Thyroid gland (tissue), 4 donors: ENCODE data around the gene TMBIM6. TPM values are rescaled to one million over a fixed set of nuclear protein-coding genes. Genes with fewer than 3 reads are reported as not detected.
A peak's percentile ranks its signal among the peaks of the same experiment; 100 is the strongest.

Experiments
- DNase-seq, 2 donors: peaks; one replicate each; pipeline ENCODE4 v3.0.0-alpha.2; 2019
- H3K27ac ChIP-seq, 3 donors: fragments of 200-600 bp; sonication (generic); 1 replicate in 2 of 3; 2 replicates in 1 of 3; pipeline ENCODE4 v1.5.1; 2016 to 2019; ENCODE audit warnings: mild to moderate bottlenecking in 1 of 3, moderate library complexity in 1 of 3
- H3K27me3 ChIP-seq: fragments of 200-600 bp; sonication (generic); one replicate; pipeline ENCODE4 v1.5.1; 2019
- H3K36me3 ChIP-seq, 2 donors: fragments of 200-600 bp; sonication (generic); one replicate each; pipeline ENCODE4 v1.5.1; 2016 to 2019
- H3K4me1 ChIP-seq, 2 donors: fragments of 200-600 bp; sonication (generic); one replicate each; pipeline ENCODE4 v1.5.1; 2017 to 2019
- H3K4me3 ChIP-seq, 3 donors: fragments of 200-600 bp; sonication (generic); replicated peaks in 1 of 3; 1 replicate in 2 of 3; 2 replicates in 1 of 3; pipeline ENCODE4 v1.5.1; 2016; ENCODE audit warnings: mild to moderate bottlenecking in 1 of 3
- H3K9me3 ChIP-seq: fragments of 200-600 bp; sonication (generic); one replicate; pipeline ENCODE4 v1.5.1; 2017
- CTCF ChIP-seq, 6 experiments: fragments of 200-600 bp in 3 of 6; fragments of 450-650 bp in 3 of 6; sonication (generic) in 3 of 6; IDR thresholded peaks; one replicate each; pipeline ENCODE4 v1.5.1; 2016 to 2019; ENCODE audit warnings: antibody characterized with exemption in 6 of 6, mild to moderate bottlenecking in 2 of 6, inconsistent platforms in 1 of 6, moderate library complexity in 1 of 6
- POLR2A ChIP-seq, 2 donors: fragments of 450-650 bp; IDR thresholded peaks; one replicate each; pipeline ENCODE4 v1.6.1; 2017; ENCODE audit warnings: antibody characterized with exemption in 2 of 2, mild to moderate bottlenecking in 2 of 2, moderate library complexity in 1 of 2
- WGBS, 2 donors: methylation state at CpG; one replicate each; pipeline ENCODE4 v1.1.5; 2017; 5-methylcytosine and 5-hydroxymethylcytosine counted together
- intact Hi-C: fragments of 100-400 bp; cut with DNase I; formaldehyde crosslinking; loops from one replicate; pipeline ENCODE4 v1.15.1; 2023
- total RNA-seq, 4 donors: library from RNA; depleted of rRNA; stranded (reverse); fragments of >200 nt; gene quantifications; one replicate each; pipeline ENCODE4 v1.2.3, GENCODE V29; 2016

The TMBIM6 gene
- total RNA-seq, 4 donors from 2014 or later: 745 to 1,019 (median 804) TPM

GRCh38 chr12:49808686-49809380 is 67.5 kb downstream of the TMBIM6 start:
- no peaks in the 10 kb centered on the region for H3K9me3 ChIP-seq
- H3K27ac ChIP-seq: peak overlapping the region in 2 of 3 donors; percentile 22 to 36
- peaks cover 0 to 22% of the 10 kb centered on the region in 2 donors for H3K4me1 ChIP-seq
- 65 to 81% methylated on average over 8 to 13 of the region's 14 CpGs for WGBS, 2 donors
- H3K36me3 ChIP-seq: peaks cover 5 to 13% of the 10 kb centered on the region in 2 donors
- peak in 1 of 2 donors; percentile 11 for DNase-seq
- TF ChIP-seq POLR2A (IDR thresholded peaks at IDR 0.05) (no peak), CTCF (IDR thresholded peaks at IDR 0.05) (no peak)
- intact Hi-C loops: no loop called here
- no peaks in the 10 kb centered on the region for H3K27me3 ChIP-seq
- no peak overlapping the region for H3K4me3 ChIP-seq

DNA sequence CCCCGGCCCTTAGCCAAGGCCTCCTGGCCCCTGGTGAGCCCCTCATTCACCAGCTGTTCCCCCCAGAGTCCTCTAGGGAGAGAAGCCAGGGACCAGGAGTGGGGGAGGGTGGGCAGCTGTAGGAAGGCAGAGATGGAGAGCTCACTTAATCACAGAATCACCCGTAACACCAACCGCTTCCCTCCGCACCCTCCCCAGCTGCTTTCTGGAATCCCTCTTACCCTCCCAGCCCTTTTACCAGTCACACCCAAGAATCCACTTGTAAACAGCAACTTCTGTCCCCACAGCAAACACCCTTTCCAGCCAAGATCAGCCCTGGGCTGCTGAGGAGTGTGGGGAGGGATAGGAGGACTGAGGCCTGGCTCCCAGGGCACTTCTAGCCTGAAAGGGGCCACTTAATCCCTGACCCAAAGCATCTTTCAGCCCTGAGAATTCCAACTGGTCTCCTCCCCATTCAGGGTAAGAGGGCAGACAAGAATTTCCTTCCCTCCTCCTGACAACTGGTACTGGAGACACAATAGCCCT is 68.1 kb downstream of the TMBIM6 start:
- H3K4me1 ChIP-seq: peaks cover 0 to 22% of the 10 kb centered on the region in 2 donors
- 55 to 69% methylated on average over 4 of the region's 4 CpGs for WGBS, 2 donors
- H3K36me3 ChIP-seq: peaks cover 4 to 12% of the 10 kb centered on the region in 2 donors
- intact Hi-C loops: no loop called here
- H3K27me3 ChIP-seq: no peaks in the 10 kb centered on the region
- peak overlapping the region in 2 of 3 donors; percentile 22 to 36 for H3K27ac ChIP-seq
- no peak for DNase-seq
- TF ChIP-seq CTCF (IDR thresholded peaks at IDR 0.05) (no peak), POLR2A (IDR thresholded peaks at IDR 0.05) (no peak)
- no peak overlapping the region for H3K4me3 ChIP-seq
- no peaks in the 10 kb centered on the region for H3K9me3 ChIP-seq

GRCh38 chr12:49809906-49810389 is 68.6 kb downstream of the TMBIM6 start:
- no peak for DNase-seq
- TF ChIP-seq POLR2A (IDR thresholded peaks at IDR 0.05): no peak
- TF ChIP-seq CTCF (IDR thresholded peaks at IDR 0.05): no peak
- WGBS, 2 donors: 55 to 56% methylated on average over 8 to 9 of the region's 9 CpGs
- Histone ChIP-seq H3K9me3 (no peaks in the 10 kb centered on the region), H3K4me3 (no peak overlapping the region), H3K36me3 (peaks cover 0 to 7% of the 10 kb centered on the region in 2 donors), H3K27me3 (no peaks in the 10 kb centered on the region), H3K4me1 (peaks cover 0 to 22% of the 10 kb centered on the region in 2 donors), H3K27ac (peak overlapping the region in 1 of 3 donors; percentile 36)
- intact Hi-C loops: no loop called here

DNA sequence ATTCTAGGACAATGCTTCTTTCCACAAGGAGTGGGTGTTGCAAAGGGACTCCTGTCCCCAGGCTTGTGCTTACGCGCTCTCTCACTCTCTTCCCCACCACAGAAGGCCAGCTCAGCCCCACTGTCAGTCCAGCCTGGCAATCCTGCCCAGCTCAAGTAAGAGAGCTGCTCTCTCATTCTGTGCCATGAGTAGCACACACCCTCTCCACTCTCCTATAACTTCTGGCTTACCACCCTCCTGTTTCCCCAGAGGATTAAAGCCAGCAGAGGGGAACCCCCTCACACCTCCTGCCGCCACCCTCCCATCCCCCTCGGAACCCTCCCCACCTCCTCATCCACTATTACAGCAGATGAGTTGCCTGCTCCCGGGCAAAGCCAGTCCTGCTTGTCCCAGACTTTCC is 69.8 kb downstream of the TMBIM6 start:
- intact Hi-C loops: no loop called here
- Histone ChIP-seq H3K27ac (no peak overlapping the region), H3K36me3 (no peaks in the 10 kb centered on the region), H3K9me3 (no peaks in the 10 kb centered on the region), H3K4me3 (no peak overlapping the region), H3K27me3 (no peaks in the 10 kb centered on the region), H3K4me1 (peaks cover 0 to 22% of the 10 kb centered on the region in 2 donors)
- WGBS, 2 donors: 81% methylated on average over 5 of the region's 5 CpGs
- no peak for DNase-seq
- TF ChIP-seq CTCF (IDR thresholded peaks at IDR 0.05) (no peak), POLR2A (IDR thresholded peaks at IDR 0.05) (no peak)

DNA sequence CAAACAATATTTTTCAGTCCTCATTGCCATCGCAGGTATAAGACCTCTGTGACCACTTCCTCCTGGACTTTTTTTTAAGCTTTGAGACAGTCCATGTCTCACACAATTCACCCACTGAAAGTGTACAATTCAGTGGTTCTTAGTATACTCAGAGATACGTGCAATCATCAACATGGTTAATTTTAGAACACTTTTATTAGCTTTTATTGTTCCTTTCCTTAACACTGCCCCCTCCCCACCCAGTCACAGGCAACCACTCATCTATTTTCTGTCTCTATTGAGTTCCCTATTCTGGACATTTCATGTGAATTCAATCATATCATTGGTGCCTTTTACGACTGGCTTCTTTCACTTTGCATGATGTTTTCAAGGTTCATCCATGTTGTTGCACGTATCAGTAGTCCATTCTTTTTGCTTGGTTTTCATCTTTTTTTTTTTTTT is 70.6 kb downstream of the TMBIM6 start:
- Histone ChIP-seq H3K27ac (no peak overlapping the region), H3K27me3 (no peaks in the 10 kb centered on the region), H3K4me3 (no peak overlapping the region), H3K4me1 (peaks cover 0 to 22% of the 10 kb centered on the region in 2 donors), H3K9me3 (no peaks in the 10 kb centered on the region), H3K36me3 (no peaks in the 10 kb centered on the region)
- intact Hi-C loops: no loop called here
- WGBS, 2 donors: 88 to 93% methylated on average over 4 of the region's 4 CpGs
- no peak for DNase-seq
- TF ChIP-seq CTCF (IDR thresholded peaks at IDR 0.05): no peak
- no peak for TF ChIP-seq POLR2A (IDR thresholded peaks at IDR 0.05)
